ENCODE results near the gene PRKCQ.
"Not testable (repeated sequence)": the region's sequence is repeated elsewhere in the genome, so short reads cannot be mapped to it uniquely, and the experiment has no call there.

PRKCQ gene

GRCh38 chr10:6592080-6592479, 12.0 kb upstream of the PRKCQ start:
- DNase-seq: no peak

- DNase-seq: no peak
Measured at GRCh38 chr10:6591668-6592067, 11.6 kb upstream of the PRKCQ start.

GRCh38 chr10:6590100-6590499, 10.0 kb upstream of the PRKCQ start:
- no peak for DNase-seq

GRCh38 chr10:6589287-6590094, 9.4 kb upstream of the PRKCQ start:
- no peak for DNase-seq

DNA sequence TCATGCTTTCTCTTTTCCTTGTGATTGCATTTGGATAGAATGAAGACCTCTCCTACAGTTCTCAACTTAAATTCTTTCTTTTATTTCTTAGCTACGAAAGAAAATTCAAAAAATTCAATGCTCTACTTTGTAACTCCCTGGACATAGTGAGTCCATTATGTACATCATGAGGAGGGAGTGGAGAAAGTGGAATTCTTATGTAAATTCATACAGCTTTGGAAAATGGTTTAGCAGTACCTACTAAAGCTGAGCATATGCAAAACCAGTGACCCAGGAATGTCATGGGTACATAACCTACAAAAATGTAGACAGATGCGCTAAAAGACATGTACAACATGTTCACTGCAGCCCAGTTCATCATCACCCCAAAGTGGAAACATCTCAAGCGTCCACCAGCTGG, 8.8 kb upstream of the PRKCQ start:
- no peak for DNase-seq

DNA sequence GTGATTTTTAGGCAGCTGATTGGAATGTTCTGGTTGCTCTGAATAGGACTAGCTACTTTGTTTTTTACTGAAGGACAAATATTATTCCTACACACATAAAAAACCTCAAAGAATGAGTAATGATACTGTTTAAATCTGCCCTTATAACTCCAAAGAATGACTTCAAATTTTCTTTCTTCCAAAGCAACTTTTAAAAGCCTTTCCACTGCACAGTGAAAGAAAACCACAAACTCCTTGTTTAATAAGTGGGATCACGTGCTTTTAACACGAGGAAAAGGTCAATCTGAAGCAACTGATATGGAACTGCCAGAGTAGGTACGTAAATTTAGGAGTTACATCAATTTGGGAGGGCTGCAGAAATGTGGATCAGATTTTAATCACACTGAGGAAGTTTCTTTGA, 8.0 kb upstream of the PRKCQ start:
- DNase-seq: no peak

DNA sequence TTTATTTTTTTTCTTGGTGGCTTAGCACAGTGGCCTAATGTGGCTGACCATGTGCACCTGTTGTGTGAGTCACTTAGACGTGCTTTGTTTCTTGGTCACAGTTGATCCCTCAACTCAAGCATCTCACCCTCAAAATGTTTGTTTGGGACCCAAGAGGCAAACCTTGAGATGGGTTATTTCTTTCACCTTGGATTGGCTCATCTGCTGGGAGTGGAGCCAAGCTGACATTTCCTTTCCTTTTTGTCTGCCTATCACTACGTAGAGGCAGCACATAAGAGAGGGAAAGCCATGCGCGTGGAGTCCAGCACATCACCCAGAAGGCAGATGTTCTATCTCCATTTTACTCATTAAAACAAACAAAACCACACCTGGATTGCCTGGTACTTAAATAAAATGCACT, 6.4 kb upstream of the PRKCQ start:
- no peak for DNase-seq

GRCh38 chr10:6583447-6583846, 3.4 kb upstream of the PRKCQ start:
- no peak for DNase-seq

DNA sequence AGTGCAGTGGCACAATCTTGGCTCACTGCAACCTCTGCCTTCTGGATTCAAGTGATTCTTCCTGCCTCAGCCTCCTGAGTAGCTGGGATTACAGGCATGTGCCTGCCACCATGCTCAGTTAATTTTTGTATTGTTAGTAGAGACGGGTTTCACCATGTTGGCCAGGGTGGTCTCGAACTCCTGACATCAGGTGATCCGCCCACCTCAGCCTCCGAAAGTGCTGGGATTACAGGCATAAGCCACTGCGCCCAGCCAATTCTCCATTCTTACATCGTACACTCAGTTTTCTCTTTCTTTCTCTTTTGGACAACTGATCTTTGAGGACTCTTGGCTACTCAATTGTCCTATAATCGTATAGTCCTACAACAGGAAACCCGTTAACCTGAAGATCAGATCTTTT, 2.8 kb upstream of the PRKCQ start:
- DNase-seq: not testable (repeated sequence)

GRCh38 chr10:6582298-6582697, 2.2 kb upstream of the PRKCQ start:
- no peak for DNase-seq

GRCh38 chr10:6581778-6582228, 1.7 kb upstream of the PRKCQ start:
- no peak for DNase-seq

DNA sequence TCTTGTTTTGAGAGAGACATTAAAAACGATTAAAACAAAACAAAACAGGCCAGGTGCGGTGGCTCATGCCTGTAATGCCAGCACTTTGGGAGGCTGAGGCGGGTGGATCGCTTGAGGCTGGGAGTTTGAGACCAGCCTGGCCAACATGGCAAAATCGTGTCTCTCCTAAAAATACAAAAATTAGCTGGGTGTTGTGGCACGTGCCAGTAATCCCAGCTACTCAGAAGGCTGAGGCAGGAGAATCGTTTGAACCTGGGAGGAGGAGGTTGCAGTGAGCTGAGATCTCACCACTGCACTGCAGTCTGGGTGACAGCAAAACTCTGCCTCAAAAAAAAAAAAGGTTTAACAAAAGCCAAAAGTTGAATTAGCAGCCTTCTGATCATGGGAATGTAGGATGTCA, 1.1 kb upstream of the PRKCQ start:
- DNase-seq: not testable (repeated sequence)

DNA sequence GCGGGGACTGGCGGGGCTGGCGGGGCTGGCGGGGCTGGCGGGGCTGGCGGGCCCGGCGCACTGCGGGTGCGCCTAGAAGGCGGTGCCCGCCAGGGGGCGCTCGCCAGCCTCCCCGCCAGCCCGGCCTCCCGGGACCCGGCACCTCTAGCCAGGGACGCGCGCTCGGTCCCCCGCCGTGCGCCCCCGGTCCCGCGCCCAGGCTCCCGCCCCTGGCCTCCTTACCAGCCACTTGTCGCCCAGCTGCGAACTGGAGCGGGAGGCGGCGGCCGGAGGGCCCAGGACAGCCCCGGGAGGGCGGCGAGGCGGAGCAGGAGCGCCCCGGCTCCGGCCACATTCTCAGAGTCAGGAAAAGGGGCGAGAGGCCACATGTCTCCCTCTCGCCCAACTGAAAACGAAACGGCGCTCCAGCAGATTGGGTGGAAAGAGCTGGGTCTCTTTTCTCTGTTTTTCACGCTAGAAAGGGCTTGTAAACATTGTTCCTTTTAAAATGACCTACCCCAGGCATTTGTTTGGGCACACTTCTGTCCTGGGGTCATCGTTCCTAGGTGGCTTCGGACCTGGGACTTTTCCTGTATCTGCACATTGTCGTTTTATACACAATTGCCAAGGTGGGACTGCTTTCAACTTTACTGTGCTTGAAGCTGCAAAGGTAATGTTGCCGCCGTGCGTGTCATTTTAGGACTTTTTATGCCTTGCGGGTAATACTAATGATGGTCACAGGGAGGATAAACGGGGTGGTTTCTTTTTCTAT, 378 bp upstream of the PRKCQ start:
- no peak for DNase-seq

GRCh38 chr10:6579183-6579903, 733 bp downstream of the PRKCQ start:
- DNase-seq: no peak

DNA sequence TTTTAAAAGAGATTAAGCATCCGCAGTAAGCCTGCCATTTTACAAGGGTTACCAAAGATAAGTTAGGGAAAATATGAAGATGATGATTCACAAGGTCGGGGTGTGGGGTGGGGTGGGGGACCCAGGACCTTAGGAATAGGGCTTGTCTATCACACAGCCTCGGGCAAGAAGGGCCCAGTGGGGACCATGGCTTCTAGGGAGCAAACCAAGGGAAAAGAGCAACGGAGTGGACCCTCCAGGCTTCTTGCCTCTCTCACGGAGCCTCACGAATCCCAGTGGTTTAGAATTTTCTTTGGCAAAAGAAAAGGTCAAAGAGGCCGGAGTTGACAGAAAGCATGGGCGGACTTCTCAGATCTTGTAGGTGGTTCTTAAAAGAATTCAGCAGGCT, 1.3 kb downstream of the PRKCQ start:
- no peak for DNase-seq

- DNase-seq: no peak
Measured at GRCh38 chr10:6578251-6578771, 1.8 kb downstream of the PRKCQ start.

DNA sequence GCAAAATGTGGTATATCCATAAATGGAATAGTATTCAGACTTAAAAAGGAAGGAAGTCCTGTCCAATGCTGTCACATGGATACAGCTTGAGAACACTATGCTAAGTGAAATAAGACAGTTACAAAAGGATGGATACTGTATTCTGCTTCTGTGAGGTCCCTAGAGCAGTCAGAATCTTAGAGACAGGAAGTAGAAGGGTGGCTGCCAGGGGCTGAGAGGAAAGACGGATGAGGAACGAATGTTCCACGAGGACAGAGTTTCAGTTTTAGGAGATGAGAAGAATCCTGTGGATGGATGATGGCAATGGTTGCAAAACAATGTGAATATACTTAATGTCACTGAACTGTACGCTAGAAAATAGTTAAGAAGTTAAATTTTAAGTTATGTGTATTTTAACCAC, 3.8 kb downstream of the PRKCQ start:
- no peak for DNase-seq

- no peak for DNase-seq
Measured at GRCh38 chr10:6574664-6575176, 5.4 kb downstream of the PRKCQ start.

- no peak for DNase-seq
Measured at GRCh38 chr10:6570893-6571292, 9.2 kb downstream of the PRKCQ start.

- DNase-seq: no peak
Measured at GRCh38 chr10:6569259-6569658, 10.8 kb downstream of the PRKCQ start.

GRCh38 chr10:6567884-6568283, 12.2 kb downstream of the PRKCQ start:
- no peak for DNase-seq

GRCh38 chr10:6567203-6567703, 12.8 kb downstream of the PRKCQ start:
- DNase-seq: no peak

DNA sequence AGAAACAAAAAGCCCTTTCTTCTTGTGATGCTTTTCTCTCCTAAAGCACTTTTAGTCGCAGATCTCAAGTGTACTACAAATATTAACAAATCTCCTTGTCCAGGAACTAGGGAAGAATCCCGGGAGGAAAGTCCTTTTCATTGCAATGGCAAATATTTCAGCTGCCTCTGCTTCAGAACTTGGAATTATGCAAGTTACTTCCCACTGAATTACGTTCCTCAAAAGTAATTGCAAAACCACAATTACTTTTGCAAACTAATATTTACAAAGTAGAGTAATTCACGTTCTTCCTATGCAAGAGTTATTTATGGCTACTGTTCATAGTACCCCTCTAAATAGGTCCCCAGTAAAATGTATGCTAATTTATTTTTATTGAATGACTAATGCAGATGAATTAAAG, 14.5 kb downstream of the PRKCQ start:
- no peak for DNase-seq

All from NCI-H446 treated with DMSO at 0.1 percent for 48 hours (cell line).